ENCODE results near the gene FABP7. TPM values are rescaled to one million over a fixed set of nuclear protein-coding genes. Genes with fewer than 3 reads are reported as not detected.
A peak's percentile ranks its signal among the peaks of the same experiment; 100 is the strongest.

The FABP7 gene
- total and polyA plus RNA-seq, 9 donors: 0.66 to 4.7 (median 1.5) TPM

DNA sequence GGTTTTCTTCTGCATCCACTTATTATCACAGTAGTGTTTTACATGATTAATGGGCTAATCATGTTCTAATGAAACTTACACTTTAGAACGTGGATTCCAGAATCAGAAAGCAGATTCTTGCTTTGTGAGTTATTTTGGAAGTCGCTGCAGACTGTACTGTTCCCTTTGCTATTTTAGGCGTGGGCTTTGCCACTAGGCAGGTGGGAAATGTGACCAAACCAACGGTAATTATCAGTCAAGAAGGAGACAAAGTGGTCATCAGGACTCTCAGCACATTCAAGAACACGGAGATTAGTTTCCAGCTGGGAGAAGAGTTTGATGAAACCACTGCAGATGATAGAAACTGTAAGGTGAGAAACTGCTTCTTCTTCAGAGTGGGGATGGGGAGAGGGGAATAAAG is 598 bp downstream of the FABP7 start:
- H3K27me3 ChIP-seq (ENCODE audit: control insufficient read depth, insufficient read depth, low read length): no peaks in the 10 kb centered on the region
- no peak overlapping the region for H3K4me3 ChIP-seq (ENCODE audit: low read length)
- H3K9me3 ChIP-seq (replicated peaks; ENCODE audit: control insufficient read depth, low read depth, low read length): no peaks in the 10 kb centered on the region
- DNase-seq: no peak
- H3K27ac ChIP-seq (ENCODE audit: low read length): no peak overlapping the region
- H3K36me3 ChIP-seq (ENCODE audit: control insufficient read depth, insufficient read depth, low read length): no peaks in the 10 kb centered on the region
- peaks cover 3% of the 10 kb centered on the region for H3K4me1 ChIP-seq (ENCODE audit: control insufficient read depth, insufficient read depth, low read length)
- WGBS (ENCODE audit: insufficient coverage): 55% methylated on average over 3 of the region's 5 CpGs

DNA sequence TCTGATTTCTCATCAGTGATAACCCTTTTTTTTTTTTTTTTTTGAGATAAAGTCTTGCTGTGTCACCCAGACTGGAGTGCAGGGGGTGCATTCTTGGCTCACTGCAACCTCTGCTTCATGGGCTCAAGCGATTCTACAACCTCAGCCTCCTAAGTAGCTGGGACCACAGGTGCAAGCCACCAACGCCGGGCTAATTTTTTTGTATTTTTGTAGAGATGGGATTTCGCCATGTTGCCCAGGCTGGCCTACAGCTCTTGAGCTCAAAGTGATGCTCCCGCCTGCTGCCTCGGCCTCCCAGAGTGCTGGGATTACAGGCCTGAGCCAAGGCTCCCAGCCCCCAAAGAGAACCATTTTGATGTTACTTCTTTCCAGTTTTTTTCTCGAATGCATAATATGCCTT is 2.2 kb downstream of the FABP7 start:
- Histone ChIP-seq H3K4me3 (ENCODE audit: low read length) (no peak overlapping the region), H3K4me1 (ENCODE audit: control insufficient read depth, insufficient read depth, low read length) (peaks cover 3% of the 10 kb centered on the region), H3K9me3 (replicated peaks; ENCODE audit: control insufficient read depth, low read depth, low read length) (no peaks in the 10 kb centered on the region), H3K27ac (ENCODE audit: low read length) (no peak overlapping the region), H3K36me3 (ENCODE audit: control insufficient read depth, insufficient read depth, low read length) (no peaks in the 10 kb centered on the region), H3K27me3 (ENCODE audit: control insufficient read depth, insufficient read depth, low read length) (no peaks in the 10 kb centered on the region)
- 90% methylated on average over 3 of the region's 7 CpGs for WGBS (ENCODE audit: insufficient coverage)
- no peak for DNase-seq

DNA sequence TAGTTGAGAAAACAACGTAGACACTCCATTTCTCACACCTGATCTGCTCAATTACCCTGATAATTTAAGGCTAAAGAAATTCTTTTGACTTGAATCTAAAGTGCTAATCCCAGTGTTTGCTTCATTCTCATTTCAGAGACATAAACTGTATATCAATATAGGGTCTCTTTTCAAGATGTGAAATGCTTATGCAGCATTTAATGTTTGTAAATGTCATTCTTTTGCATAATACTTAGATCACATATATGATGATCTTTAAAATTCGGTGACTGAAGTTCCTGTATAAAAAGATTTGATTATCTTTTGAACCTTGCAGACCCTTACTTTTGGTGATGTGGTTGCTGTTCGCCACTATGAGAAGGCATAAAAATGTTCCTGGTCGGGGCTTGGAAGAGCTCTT is 3.9 kb downstream of the FABP7 start:
- no peak for DNase-seq

DNA sequence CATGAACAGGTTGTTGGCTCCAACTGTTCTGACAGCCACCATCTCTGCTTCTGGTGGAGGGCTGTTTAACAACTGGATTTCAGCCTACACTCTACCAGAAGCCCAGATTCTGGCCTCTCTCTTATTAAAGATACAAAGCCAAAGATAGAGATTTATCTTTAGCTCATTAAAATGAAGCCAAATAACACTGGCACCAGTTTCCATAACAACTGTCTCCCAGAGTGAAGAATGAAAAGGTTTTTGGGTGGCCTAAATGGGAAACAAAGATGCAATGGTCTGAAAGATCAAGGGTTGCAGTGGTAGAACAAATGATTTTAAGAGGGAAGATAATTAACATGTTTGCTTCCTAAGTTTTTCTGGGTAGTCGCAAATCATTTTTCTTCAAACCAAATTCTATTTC is 6.4 kb downstream of the FABP7 start:
- Histone ChIP-seq H3K27ac (ENCODE audit: low read length) (no peak overlapping the region), H3K4me3 (ENCODE audit: low read length) (no peak overlapping the region), H3K9me3 (replicated peaks; ENCODE audit: control insufficient read depth, low read depth, low read length) (no peaks in the 10 kb centered on the region), H3K4me1 (ENCODE audit: control insufficient read depth, insufficient read depth, low read length) (peaks cover 13% of the 10 kb centered on the region), H3K36me3 (ENCODE audit: control insufficient read depth, insufficient read depth, low read length) (no peaks in the 10 kb centered on the region), H3K27me3 (ENCODE audit: control insufficient read depth, insufficient read depth, low read length) (peaks cover 2% of the 10 kb centered on the region)
- DNase-seq: no peak
- WGBS (ENCODE audit: insufficient coverage): no CpG with 5 or more reads among the region's 1 CpG

More for the DNA sequence above, 3.9 kb downstream of the FABP7 start:
- H3K36me3 ChIP-seq (ENCODE audit: control insufficient read depth, insufficient read depth, low read length): no peaks in the 10 kb centered on the region
- H3K27me3 ChIP-seq (ENCODE audit: control insufficient read depth, insufficient read depth, low read length): no peaks in the 10 kb centered on the region
- WGBS (ENCODE audit: insufficient coverage): no CpG with 5 or more reads among the region's 4 CpGs
- no peak overlapping the region for H3K27ac ChIP-seq (ENCODE audit: low read length)
- H3K4me3 ChIP-seq (ENCODE audit: low read length): no peak overlapping the region
- H3K4me1 ChIP-seq (ENCODE audit: control insufficient read depth, insufficient read depth, low read length): peaks cover 6% of the 10 kb centered on the region
- H3K9me3 ChIP-seq (replicated peaks; ENCODE audit: control insufficient read depth, low read depth, low read length): no peaks in the 10 kb centered on the region

DNA sequence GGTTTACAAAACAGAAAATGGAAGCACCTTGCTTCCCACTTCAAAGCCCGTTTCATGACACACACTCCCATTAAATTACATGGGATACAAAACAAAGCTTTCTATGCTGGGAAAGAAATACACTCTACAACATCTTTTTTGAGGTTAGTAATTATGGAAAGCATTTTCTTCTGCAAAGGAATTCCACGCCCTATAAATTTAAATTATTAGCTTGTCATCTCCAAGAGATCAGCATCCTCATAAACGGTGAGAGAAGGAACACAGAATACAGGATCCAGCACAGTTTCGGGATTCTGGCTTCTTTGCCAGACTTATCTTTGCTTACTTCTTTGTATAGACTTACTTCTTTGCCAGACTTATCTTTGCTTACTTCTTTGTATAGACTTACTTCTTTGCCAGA is 8.2 kb downstream of the FABP7 start:
- Histone ChIP-seq H3K27ac (ENCODE audit: low read length) (no peak overlapping the region), H3K27me3 (ENCODE audit: control insufficient read depth, insufficient read depth, low read length) (peaks cover 2% of the 10 kb centered on the region), H3K4me1 (ENCODE audit: control insufficient read depth, insufficient read depth, low read length) (peaks cover 15% of the 10 kb centered on the region), H3K4me3 (ENCODE audit: low read length) (no peak overlapping the region), H3K9me3 (replicated peaks; ENCODE audit: control insufficient read depth, low read depth, low read length) (no peaks in the 10 kb centered on the region), H3K36me3 (ENCODE audit: control insufficient read depth, insufficient read depth, low read length) (no peaks in the 10 kb centered on the region)
- 0% methylated on average over 1 of the region's 4 CpGs for WGBS (ENCODE audit: insufficient coverage)
- DNase-seq: no peak

DNA sequence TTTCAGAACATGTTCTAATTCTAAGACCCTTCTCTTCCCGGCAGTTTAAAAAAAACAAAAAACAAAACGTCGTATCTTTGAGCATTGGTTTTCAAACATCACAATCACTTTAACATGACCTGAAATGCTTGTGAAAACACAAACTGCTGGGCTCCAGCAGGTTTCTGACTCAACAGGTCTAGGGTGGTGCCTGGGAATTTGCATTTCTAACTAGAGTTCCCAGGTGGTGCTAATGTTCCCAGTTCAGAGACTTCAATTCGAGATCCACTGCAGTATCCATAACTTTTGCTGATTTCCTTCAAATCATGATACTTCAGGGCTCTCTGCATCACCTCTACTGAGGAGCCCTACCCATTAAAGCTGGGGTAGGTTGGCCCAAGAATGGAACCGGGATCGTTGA is 8.7 kb downstream of the FABP7 start:
- H3K9me3 ChIP-seq (replicated peaks; ENCODE audit: control insufficient read depth, low read depth, low read length): no peaks in the 10 kb centered on the region
- H3K27me3 ChIP-seq (ENCODE audit: control insufficient read depth, insufficient read depth, low read length): peaks cover 2% of the 10 kb centered on the region
- DNase-seq: no peak
- WGBS (ENCODE audit: insufficient coverage): 22% methylated on average over 3 of the region's 6 CpGs
- peaks cover 15% of the 10 kb centered on the region for H3K4me1 ChIP-seq (ENCODE audit: control insufficient read depth, insufficient read depth, low read length)
- no peaks in the 10 kb centered on the region for H3K36me3 ChIP-seq (ENCODE audit: control insufficient read depth, insufficient read depth, low read length)
- H3K4me3 ChIP-seq (ENCODE audit: low read length): no peak overlapping the region
- peak overlapping the region; percentile 97 for H3K27ac ChIP-seq (ENCODE audit: low read length)

DNA sequence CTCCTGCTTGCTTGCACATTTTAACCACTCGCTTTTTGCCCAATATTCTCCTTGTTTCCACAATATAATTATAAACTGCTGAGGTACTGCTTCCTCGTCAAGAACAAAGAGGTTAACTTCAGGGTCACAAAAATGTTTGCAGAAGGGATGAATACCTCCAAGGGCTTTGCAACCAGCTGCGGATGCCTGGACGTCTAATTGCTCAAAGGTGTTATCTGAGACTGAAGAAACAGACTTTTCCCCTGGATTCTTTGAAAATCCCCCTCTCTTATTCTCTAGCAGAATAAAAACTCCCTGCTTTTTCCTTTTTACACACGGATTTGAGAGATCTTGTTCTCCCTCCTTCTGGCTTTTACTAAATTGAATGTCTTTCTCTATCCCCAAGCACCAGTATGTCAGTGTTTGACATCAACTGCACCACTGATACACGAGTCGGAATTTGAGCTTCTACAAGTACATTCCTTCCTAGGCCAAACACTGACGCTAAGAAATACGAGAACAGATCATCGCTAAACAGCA is 9.2 kb downstream of the FABP7 start:
- peaks cover 2% of the 10 kb centered on the region for H3K27me3 ChIP-seq (ENCODE audit: control insufficient read depth, insufficient read depth, low read length)
- H3K4me1 ChIP-seq (ENCODE audit: control insufficient read depth, insufficient read depth, low read length): peaks cover 15% of the 10 kb centered on the region
- 6% methylated on average over 8 of the region's 10 CpGs for WGBS (ENCODE audit: insufficient coverage)
- H3K9me3 ChIP-seq (replicated peaks; ENCODE audit: control insufficient read depth, low read depth, low read length): no peaks in the 10 kb centered on the region
- peak overlapping the region; percentile 75 for H3K4me3 ChIP-seq (ENCODE audit: low read length)
- H3K27ac ChIP-seq (ENCODE audit: low read length): peak overlapping the region; percentile 97
- H3K36me3 ChIP-seq (ENCODE audit: control insufficient read depth, insufficient read depth, low read length): no peaks in the 10 kb centered on the region
- peak; percentile 90 for DNase-seq

DNA sequence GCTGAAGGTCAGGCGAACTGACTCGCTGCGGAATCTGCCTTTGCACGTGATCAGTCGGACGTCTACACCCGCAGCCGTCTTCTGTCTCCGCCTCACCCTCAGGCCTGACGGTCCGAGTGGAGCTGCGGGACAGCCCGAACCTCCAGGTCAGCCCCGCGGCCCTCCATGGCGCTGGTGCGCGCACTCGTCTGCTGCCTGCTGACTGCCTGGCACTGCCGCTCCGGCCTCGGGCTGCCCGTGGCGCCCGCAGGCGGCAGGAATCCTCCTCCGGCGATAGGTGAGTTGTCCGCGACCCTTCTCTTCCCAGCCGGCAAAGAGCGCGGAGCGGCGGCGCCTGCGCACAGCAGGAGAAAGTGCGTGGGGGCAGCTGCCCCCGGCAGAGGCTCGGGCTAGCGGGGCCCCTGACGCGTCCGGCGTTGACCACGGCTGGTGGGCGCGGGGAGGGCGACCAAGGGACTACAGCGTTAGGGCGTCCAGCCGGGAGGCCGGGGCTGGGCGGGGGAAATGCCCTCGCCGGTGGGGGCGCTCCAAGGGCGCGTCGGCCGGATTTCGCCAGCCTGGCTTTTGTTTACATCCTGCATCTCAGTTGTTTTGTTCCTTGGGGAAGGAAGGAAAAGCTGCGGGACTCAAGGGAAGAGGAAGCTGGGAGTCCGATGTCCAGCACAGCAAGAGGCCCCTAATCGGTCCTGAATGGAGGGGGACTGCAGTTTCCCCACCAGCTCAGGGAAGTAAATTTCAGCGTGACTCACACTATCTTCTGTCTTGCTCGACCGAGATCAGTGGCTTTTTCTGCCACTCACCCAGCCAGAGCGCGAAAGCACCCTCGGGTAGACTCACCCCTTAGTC is 9.9 kb downstream of the FABP7 start, which contains the start of gene SMPDL3A:
SMPDL3A (plus strand) TSS at position 77 of the 846 bp plus-strand sequence; CDS start at position 166, 89 bp downstream.
- Histone ChIP-seq H3K4me1 (ENCODE audit: control insufficient read depth, insufficient read depth, low read length) (peaks cover 15% of the 10 kb centered on the region), H3K36me3 (ENCODE audit: control insufficient read depth, insufficient read depth, low read length) (no peaks in the 10 kb centered on the region), H3K4me3 (ENCODE audit: low read length) (peak within 1 kb of the TSS; percentile 75), H3K27me3 (ENCODE audit: control insufficient read depth, insufficient read depth, low read length) (peaks cover 2% of the 10 kb centered on the region), H3K27ac (ENCODE audit: low read length) (peak within 1 kb of the TSS; percentile 97), H3K9me3 (replicated peaks; ENCODE audit: control insufficient read depth, low read depth, low read length) (no peaks in the 10 kb centered on the region)
- 0% methylated on average over 66 of the region's 71 CpGs for WGBS (ENCODE audit: insufficient coverage)
- peak; percentile 83 for DNase-seq

DNA sequence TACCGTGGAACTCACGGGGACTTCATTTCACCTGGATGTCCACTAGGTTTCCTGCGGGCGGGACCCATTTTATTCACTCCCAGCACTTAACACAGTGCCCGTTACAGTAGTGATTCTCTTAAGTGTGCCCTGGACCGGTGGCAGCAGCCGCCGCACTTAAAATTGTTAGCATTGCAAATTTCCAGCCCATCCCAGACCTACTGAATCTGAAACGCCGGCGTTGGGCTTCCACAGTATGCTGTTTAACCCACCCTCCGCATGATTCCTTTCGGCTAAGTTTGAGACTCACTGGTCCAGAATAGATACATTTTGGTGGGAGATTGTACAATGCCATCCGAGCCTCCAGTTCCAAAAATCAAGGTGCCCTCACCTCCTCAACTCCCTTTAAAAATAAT is 10.5 kb downstream of the FABP7 start:
- DNase-seq: peak; percentile 31
- Histone ChIP-seq H3K27me3 (ENCODE audit: control insufficient read depth, insufficient read depth, low read length) (peaks cover 2% of the 10 kb centered on the region), H3K4me1 (ENCODE audit: control insufficient read depth, insufficient read depth, low read length) (peaks cover 15% of the 10 kb centered on the region), H3K4me3 (ENCODE audit: low read length) (peak overlapping the region; percentile 75), H3K27ac (ENCODE audit: low read length) (peak overlapping the region; percentile 97), H3K9me3 (replicated peaks; ENCODE audit: control insufficient read depth, low read depth, low read length) (no peaks in the 10 kb centered on the region), H3K36me3 (ENCODE audit: control insufficient read depth, insufficient read depth, low read length) (no peaks in the 10 kb centered on the region)
- 0% methylated on average over 11 of the region's 14 CpGs for WGBS (ENCODE audit: insufficient coverage)

DNA sequence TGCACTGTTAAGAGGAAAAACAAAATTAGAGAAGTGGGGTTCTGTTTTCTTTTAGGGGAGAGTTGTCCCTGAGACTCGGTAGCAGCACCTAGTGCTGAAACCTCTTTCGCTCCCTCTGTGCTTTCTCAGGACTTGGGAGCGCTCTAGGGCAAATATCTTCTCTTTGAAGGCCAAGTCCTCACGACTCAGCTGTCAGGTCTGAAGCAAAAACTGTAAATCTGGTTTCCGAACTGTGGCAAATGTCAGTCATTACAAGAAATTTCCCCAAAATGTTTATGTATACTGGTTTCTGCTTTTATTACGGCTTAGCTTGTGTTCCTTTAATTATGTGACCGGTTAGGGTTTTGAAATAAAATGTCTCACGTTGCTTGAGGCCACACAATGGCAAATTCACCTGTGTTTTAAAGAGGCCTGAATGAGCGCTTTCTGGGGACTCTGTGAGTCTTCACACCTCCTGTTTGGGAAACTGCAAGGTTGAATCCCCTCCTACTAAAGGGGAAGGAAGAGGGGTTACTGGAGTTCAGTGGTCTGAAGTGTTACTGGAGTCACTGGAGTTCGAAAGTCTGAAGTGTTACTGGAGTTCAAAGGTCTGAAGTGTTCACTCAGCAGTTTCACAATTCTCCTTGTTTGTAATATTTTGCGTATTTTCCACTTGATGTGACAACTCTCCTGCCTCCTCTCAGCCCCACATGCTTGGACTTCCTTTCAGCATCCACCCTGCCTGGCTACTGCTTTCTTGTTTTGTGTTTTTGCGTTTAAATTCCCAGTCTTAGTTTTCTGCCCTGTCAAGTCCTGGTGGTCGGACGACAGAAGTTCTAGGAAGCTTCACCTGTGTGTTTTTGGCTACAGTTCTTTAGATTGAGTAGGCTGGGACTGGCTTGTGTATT is 11.2 kb downstream of the FABP7 start:
- H3K36me3 ChIP-seq (ENCODE audit: control insufficient read depth, insufficient read depth, low read length): no peaks in the 10 kb centered on the region
- H3K27ac ChIP-seq (ENCODE audit: low read length): peak overlapping the region; percentile 97
- DNase-seq: peak; percentile 70
- peaks cover 15% of the 10 kb centered on the region for H3K4me1 ChIP-seq (ENCODE audit: control insufficient read depth, insufficient read depth, low read length)
- H3K27me3 ChIP-seq (ENCODE audit: control insufficient read depth, insufficient read depth, low read length): peaks cover 2% of the 10 kb centered on the region
- no peaks in the 10 kb centered on the region for H3K9me3 ChIP-seq (replicated peaks; ENCODE audit: control insufficient read depth, low read depth, low read length)
- H3K4me3 ChIP-seq (ENCODE audit: low read length): peak overlapping the region; percentile 75
- WGBS (ENCODE audit: insufficient coverage): 28% methylated on average over 7 of the region's 14 CpGs
